GM12878 (cell line): ENCODE measurements around the gene CELF2. TPM values are rescaled to one million over a fixed set of nuclear protein-coding genes. Genes with fewer than 3 reads are reported as not detected.

Source experiments
- BACH1 ChIP-seq: fragments of 450-650 bp; IDR thresholded peaks from 2 replicates; pipeline ENCODE4 v1.6.1; 2017; ENCODE audit warnings: mild to moderate bottlenecking, borderline replicate concordance
- BHLHE40 ChIP-seq, 2 experiments: fragments of 450-650 bp in 1 of 2; IDR thresholded peaks; 2 replicates each; pipeline ENCODE4 v1.6.1; 2011 to 2017; ENCODE audit warnings: low read depth in 2 of 2, borderline replicate concordance in 1 of 2, improper control_type of control experiment in 1 of 2, low read length in 1 of 2, mild to moderate bottlenecking in 1 of 2
- BMI1 ChIP-seq: fragments of 450-650 bp; IDR thresholded peaks from 2 replicates; pipeline ENCODE4 v1.6.1; 2016; ENCODE audit warnings: mild to moderate bottlenecking, moderate library complexity, borderline replicate concordance
- CBX5 ChIP-seq: sonication (generic); IDR thresholded peaks from 2 replicates; pipeline ENCODE4 v1.6.1; 2016; ENCODE audit warnings: low read depth, moderate library complexity, mild to moderate bottlenecking, inconsistent platforms
- CREB1 ChIP-seq: IDR thresholded peaks from 2 replicates; pipeline ENCODE4 v1.6.1; 2012; ENCODE audit warnings: low read depth, mild to moderate bottlenecking, inconsistent platforms
- CREM ChIP-seq: IDR thresholded peaks from 2 replicates; pipeline ENCODE4 v1.6.1; 2014; ENCODE audit warnings: antibody characterized with exemption, low read depth
- LARP7 ChIP-seq: fragments of 450-650 bp; IDR thresholded peaks from 2 replicates; pipeline ENCODE4 v1.6.1; 2017; ENCODE audit warnings: mild to moderate bottlenecking
- MEF2A ChIP-seq: IDR thresholded peaks from 2 replicates; pipeline ENCODE4 v1.6.1; 2011; ENCODE audit warnings: low read depth, mild to moderate bottlenecking, low read length, moderate library complexity; ENCODE audit not compliant: insufficient read depth
- MEF2B ChIP-seq: fragments of 450-650 bp; IDR thresholded peaks from 2 replicates; pipeline ENCODE4 v1.6.1; 2018; ENCODE audit warnings: mild to moderate bottlenecking, moderate library complexity; ENCODE audit not compliant: partially characterized antibody, poor library complexity, severe bottlenecking
- MTA2 ChIP-seq: fragments of 450-650 bp; IDR thresholded peaks from 2 replicates; pipeline ENCODE4 v1.6.1; 2016; ENCODE audit warnings: low read depth, mild to moderate bottlenecking, moderate library complexity
- MTA3 ChIP-seq: IDR thresholded peaks from 2 replicates; pipeline ENCODE4 v1.6.1; 2012; ENCODE audit warnings: low read length, inconsistent platforms, borderline replicate concordance
- PAX5 ChIP-seq: IDR thresholded peaks from 2 replicates; pipeline ENCODE4 v1.6.1; 2011; ENCODE audit warnings: low read depth, low read length, borderline replicate concordance
- RB1 ChIP-seq: fragments of 450-650 bp; formaldehyde crosslinking; IDR thresholded peaks from 2 replicates; pipeline ENCODE4 v1.6.1; 2017; ENCODE audit warnings: mild to moderate bottlenecking, borderline replicate concordance
- YBX1 ChIP-seq: fragments of 450-650 bp; IDR thresholded peaks from 2 replicates; pipeline ENCODE4 v1.6.1; 2016; ENCODE audit warnings: antibody characterized with exemption
- YY1 ChIP-seq: IDR thresholded peaks from 2 replicates; pipeline ENCODE4 v1.6.1; 2011; ENCODE audit warnings: low read depth, mild to moderate bottlenecking, low read length
- ZNF207 ChIP-seq: fragments of 450-650 bp; IDR thresholded peaks from 2 replicates; pipeline ENCODE4 v1.6.1; 2014; ENCODE audit warnings: antibody characterized with exemption, mild to moderate bottlenecking, borderline replicate concordance
- ZNF24 ChIP-seq: fragments of 450-650 bp; IDR thresholded peaks from 2 replicates; pipeline ENCODE4 v1.6.1; 2017; ENCODE audit warnings: antibody characterized with exemption, mild to moderate bottlenecking
- ZSCAN29 ChIP-seq: fragments of 450-650 bp; IDR thresholded peaks from 2 replicates; pipeline ENCODE4 v1.6.1; 2017; ENCODE audit warnings: mild to moderate bottlenecking, moderate library complexity
- polyA plus RNA-seq, 11 experiments: library from polyadenylated mRNA; depleted of rRNA in 4 of 11; unstranded in 6 of 11; stranded (reverse) in 5 of 11; fragments of >200 nt; fragmentation: Nextera tagmentation in 4 of 11; fragmentation: Illumina TruSeq in 1 of 11; extraction: Ambion mirVana in 4 of 11; extraction: Trizol in 1 of 11; gene quantifications; 1 replicate in 1 of 11; 2 replicates in 10 of 11; pipeline versions ENCODE4 v1.2.1 to v1.2.3, GENCODE V29; 2011 to 2016; ENCODE audit warnings: inconsistent platforms in 2 of 11, missing spikeins in 2 of 11, low read depth in 1 of 11
- total RNA-seq, 4 experiments: library from RNA; depleted of rRNA in 3 of 4; stranded (reverse); fragments of >200 nt in 3 of 4; fragmentation: Illumina TruSeq in 1 of 4; extraction: Trizol in 1 of 4; gene quantifications; 2 replicates each; pipeline versions ENCODE4 v1.2.1 to v1.2.3, GENCODE V29; 2013 to 2021
- TF ChIP-seq, protein P1 (sequence below): fragments of 450-650 bp; IDR thresholded peaks from 2 replicates; pipeline ENCODE4 v1.6.1; 2017; ENCODE audit warnings: low read depth, mild to moderate bottlenecking, moderate library complexity
- TF ChIP-seq, protein P2 (sequence below): IDR thresholded peaks from 2 replicates; pipeline ENCODE4 v1.6.1; 2012; ENCODE audit warnings: low read depth, low read length, improper control_type of control experiment
- TF ChIP-seq, protein P3 (sequence below): fragments of 450-650 bp; IDR thresholded peaks from 2 replicates; pipeline ENCODE4 v1.6.1; 2018; ENCODE audit warnings: borderline replicate concordance, mild to moderate bottlenecking; ENCODE audit not compliant: partially characterized antibody
- TF ChIP-seq, protein P4 (sequence below): fragments of 450-650 bp; IDR thresholded peaks from 2 replicates; pipeline ENCODE4 v1.6.1; 2017; ENCODE audit warnings: antibody characterized with exemption, mild to moderate bottlenecking, moderate library complexity

Gene CELF2
- total and polyA plus RNA-seq, 10 of the 15 experiments (the other 5 are each of a cell fraction or from before 2014, with no cell fraction given): 20.8 to 129 (median 86.3) TPM

DNA sequence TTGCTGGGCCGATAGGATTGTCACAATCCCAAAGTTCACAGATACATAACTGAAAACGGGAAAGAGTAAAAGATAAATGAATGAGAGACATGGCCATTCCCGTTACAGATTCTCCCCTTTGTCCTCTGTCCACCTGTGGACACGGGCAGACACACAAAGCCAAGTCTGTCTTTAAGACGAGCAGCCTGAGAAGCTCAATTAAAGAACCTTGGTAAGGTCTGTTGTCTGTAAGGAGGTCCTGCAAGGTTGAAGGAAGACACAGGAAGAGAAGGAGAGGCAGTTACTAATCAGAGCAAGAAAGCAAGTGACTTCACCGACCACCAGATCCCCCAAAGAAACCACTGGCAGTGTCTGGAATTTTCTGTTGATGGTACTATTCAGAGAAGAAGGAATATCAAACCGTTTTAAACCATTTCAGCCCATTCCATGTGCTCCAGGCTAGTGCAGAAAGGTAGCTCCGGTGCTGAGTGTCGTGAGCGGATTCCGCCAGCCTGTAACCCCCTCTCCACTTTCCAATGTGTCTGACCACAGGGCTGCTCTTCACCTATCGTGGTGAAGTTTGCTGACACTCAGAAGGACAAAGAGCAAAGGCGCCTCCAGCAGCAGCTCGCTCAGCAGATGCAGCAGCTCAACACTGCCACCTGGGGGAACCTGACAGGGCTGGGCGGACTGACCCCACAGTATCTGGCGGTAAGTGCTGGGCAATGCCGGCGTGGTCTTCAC, 252.6 kb downstream of the CELF2 start (continued):
- TF ChIP-seq, protein P1, sequence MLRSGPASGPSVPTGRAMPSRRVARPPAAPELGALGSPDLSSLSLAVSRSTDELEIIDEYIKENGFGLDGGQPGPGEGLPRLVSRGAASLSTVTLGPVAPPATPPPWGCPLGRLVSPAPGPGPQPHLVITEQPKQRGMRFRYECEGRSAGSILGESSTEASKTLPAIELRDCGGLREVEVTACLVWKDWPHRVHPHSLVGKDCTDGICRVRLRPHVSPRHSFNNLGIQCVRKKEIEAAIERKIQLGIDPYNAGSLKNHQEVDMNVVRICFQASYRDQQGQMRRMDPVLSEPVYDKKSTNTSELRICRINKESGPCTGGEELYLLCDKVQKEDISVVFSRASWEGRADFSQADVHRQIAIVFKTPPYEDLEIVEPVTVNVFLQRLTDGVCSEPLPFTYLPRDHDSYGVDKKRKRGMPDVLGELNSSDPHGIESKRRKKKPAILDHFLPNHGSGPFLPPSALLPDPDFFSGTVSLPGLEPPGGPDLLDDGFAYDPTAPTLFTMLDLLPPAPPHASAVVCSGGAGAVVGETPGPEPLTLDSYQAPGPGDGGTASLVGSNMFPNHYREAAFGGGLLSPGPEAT: peak; percentile 30; the same call in 1 of the 2 replicates
- no peak for TF ChIP-seq PAX5
- peak; percentile 55; the same call in 1 of the 2 replicates for TF ChIP-seq ZNF207
- TF ChIP-seq BMI1: no peak
- no peak for TF ChIP-seq YBX1
- TF ChIP-seq MEF2B: peak; percentile 8
- TF ChIP-seq MTA3: peak; percentile 40; the same call in 1 of the 2 replicates
- peak in 1 of 2 experiments; percentile 37; a peak in 1 of 4 replicates for TF ChIP-seq BHLHE40 (IDR thresholded peaks at IDR 0.05; ENCODE audit: borderline replicate concordance in 1 of 2, low read depth in 2 of 2, low read length in 1 of 2)
- TF ChIP-seq MEF2A: peak; percentile 66; the same call in 1 of the 2 replicates
- peak; percentile 16; the same call in 1 of the 2 replicates for TF ChIP-seq MTA2
- TF ChIP-seq, protein P2, sequence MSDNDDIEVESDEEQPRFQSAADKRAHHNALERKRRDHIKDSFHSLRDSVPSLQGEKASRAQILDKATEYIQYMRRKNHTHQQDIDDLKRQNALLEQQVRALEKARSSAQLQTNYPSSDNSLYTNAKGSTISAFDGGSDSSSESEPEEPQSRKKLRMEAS: peak; percentile 37; the same call in 1 of the 2 replicates
- peak; percentile 88 for TF ChIP-seq YY1
- peak; percentile 49; the same call in 1 of the 2 replicates for TF ChIP-seq ZNF24
- peak; percentile 39; the same call in 1 of the 2 replicates for TF ChIP-seq LARP7
- TF ChIP-seq, protein P3, sequence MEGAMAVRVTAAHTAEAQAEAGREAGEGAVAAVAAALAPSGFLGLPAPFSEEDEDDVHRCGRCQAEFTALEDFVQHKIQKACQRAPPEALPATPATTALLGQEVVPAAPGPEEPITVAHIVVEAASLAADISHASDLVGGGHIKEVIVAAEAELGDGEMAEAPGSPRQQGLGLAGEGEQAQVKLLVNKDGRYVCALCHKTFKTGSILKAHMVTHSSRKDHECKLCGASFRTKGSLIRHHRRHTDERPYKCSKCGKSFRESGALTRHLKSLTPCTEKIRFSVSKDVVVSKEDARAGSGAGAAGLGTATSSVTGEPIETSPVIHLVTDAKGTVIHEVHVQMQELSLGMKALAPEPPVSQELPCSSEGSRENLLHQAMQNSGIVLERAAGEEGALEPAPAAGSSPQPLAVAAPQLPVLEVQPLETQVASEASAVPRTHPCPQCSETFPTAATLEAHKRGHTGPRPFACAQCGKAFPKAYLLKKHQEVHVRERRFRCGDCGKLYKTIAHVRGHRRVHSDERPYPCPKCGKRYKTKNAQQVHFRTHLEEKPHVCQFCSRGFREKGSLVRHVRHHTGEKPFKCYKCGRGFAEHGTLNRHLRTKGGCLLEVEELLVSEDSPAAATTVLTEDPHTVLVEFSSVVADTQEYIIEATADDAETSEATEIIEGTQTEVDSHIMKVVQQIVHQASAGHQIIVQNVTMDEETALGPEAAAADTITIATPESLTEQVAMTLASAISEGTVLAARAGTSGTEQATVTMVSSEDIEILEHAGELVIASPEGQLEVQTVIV: no peak
- TF ChIP-seq ZSCAN29: no peak
- peak; percentile 57; the same call in 1 of the 2 replicates for TF ChIP-seq CREM
- TF ChIP-seq CBX5: peak; percentile 89; the same call in 1 of the 2 replicates
- peak; percentile 49; the same call in 1 of the 2 replicates for TF ChIP-seq RB1
- TF ChIP-seq BACH1: 0 out of 2 replicates have a peak, but pooled peaks have one; percentile 34
- TF ChIP-seq CREB1: peak; percentile 66
- TF ChIP-seq, protein P4, sequence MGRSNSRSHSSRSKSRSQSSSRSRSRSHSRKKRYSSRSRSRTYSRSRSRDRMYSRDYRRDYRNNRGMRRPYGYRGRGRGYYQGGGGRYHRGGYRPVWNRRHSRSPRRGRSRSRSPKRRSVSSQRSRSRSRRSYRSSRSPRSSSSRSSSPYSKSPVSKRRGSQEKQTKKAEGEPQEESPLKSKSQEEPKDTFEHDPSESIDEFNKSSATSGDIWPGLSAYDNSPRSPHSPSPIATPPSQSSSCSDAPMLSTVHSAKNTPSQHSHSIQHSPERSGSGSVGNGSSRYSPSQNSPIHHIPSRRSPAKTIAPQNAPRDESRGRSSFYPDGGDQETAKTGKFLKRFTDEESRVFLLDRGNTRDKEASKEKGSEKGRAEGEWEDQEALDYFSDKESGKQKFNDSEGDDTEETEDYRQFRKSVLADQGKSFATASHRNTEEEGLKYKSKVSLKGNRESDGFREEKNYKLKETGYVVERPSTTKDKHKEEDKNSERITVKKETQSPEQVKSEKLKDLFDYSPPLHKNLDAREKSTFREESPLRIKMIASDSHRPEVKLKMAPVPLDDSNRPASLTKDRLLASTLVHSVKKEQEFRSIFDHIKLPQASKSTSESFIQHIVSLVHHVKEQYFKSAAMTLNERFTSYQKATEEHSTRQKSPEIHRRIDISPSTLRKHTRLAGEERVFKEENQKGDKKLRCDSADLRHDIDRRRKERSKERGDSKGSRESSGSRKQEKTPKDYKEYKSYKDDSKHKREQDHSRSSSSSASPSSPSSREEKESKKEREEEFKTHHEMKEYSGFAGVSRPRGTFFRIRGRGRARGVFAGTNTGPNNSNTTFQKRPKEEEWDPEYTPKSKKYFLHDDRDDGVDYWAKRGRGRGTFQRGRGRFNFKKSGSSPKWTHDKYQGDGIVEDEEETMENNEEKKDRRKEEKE: no peak
